GM21576 (cell line): ENCODE data around the gene MFRP.

Experiments
- ATAC-seq: cut with Tn5 transposase; IDR thresholded peaks from one replicate; pipeline ENCODE4 v1.9.1; 2021; ENCODE audit warnings: mild to moderate bottlenecking, moderate library complexity; ENCODE audit not compliant: unreplicated experiment

The MFRP gene

DNA sequence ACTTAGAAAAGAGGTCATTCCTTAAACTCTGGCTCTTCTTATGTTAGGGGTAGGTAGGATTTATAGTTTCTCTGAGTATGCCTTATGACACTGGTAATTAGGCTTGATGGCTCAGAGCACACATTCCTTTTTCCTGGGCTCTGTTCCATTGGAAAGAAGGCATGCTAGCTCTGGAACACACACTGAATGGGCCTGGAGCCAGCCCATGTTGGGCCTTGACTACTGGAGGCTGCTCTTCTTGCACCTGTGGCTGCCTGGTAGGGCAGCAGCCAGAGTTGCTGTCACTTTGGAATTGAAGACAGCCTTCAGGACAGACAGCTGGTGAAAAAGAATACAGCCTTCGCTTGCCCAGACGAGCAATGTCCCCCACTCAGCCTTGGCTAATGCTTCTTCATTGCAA, 47.8 kb downstream of the MFRP start:
- no peak for ATAC-seq

DNA sequence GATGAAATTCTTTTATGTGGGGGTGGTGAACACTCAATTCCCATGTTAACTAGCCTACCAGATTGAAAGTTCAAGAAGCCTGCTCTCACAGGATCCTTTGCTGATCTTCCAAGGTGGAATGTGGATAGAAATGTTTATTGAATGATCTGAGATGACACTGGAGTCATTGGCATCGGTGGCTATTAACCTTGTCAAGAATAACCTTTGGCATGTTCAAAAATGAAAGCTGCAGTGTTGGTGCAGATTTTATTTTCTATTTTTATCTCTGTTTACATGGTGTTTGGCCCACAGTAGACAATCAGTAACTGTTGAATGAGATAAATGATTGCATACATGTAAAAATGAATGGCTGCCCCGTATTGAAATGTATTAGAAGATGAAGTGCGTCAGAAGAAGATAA, 48.6 kb downstream of the MFRP start:
- ATAC-seq = no peak

DNA sequence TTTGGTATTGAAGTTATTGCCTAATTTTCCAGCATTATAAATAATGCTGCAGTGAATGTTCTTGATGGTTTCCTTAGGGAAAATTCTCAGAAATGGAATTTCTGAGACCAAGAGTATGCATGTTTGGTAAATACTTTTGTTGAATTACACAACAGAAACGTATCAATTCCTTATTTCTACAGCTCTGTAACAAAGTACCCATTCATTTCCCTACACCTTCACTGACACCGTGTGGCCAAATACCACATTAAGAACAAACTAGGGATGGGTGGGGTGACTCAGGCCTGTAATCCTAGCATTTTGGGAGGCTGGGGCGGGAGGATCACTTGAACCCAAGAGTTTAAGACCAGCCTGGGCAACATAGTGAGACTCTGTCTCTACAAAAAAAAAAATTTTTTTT, 51.3 kb downstream of the MFRP start:
- no peak for ATAC-seq

DNA sequence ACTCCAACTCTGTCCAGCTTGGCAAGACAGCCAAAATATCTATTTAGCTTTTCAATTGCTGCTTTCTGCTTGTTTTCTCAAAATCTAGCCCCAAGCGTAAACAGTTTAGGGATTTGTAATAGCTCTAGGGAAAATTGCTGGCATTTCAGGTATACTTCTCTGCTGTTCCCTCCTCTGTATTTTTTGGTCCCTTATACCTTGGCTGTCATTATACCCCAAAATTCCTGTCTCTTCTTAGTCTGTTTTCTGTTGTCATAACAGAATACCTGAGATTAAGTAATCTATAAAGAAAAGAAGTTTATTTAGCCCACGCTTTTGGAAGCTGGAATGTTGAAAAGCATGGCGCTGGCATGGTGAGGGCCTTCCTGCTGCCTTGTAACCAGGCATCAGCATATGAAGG, 53.0 kb downstream of the MFRP start:
- no peak for ATAC-seq

DNA sequence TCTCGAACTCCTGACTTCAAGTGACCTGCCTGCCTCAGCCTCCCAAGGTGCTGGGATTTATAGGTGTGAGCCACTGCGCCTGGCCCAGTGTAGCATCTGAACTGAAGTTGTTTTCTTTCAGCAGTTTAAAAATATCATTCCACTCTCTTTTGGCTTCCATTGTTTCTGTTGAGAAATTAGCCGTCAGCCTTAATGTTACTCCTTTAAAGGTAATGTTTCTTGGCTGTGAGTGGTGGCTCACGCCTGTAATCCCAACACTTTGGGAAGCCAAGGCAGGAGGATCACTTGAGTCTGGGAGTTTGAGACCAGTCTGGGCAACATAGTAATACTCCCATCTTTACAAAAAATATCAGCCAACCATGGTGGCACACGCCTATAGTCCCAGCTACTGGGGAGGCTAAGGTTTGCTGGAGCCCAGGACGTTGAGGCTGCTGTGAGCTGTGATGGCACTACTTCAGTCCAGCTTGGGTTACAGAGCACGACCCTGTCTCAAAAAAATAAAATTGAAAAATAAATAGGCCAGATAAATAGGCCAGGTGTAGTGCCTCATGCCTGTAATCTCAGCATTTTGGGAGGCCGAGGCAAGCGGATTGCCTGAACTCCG, 55.5 kb downstream of the MFRP start:
- no peak for ATAC-seq
